HCT116 (cell line): ENCODE measurements around the gene RNF130. TPM values are rescaled to one million over a fixed set of nuclear protein-coding genes. Genes with fewer than 3 reads are reported as not detected.

ENCODE experiments used
- ATAC-seq: fragments of 200-7000 bp; cut with Tn5 transposase; 2 replicates; pipeline ENCODE4 v1.9.1; 2020; ENCODE audit warnings: mild to moderate bottlenecking, moderate library complexity
- BruUV-seq: library from RNA; stranded (reverse); fragments of 400-500 nt; replicated peaks from 2 replicates; lab custom pipeline; 2021; lab: Mats Ljungman, UMichigan
- CTCF ChIA-PET: fragments of 300-600 bp; sonication (Branson Sonifier 250); formaldehyde crosslinking; loops from one replicate; lab custom pipeline; 2021; ENCODE audit warnings: antibody characterized with exemption; lab: Charles Lee
- POLR2A ChIA-PET: fragments of 300-600, 350-600 bp; sonication (Branson Sonifier 250); formaldehyde crosslinking; loops from one replicate; lab custom pipeline; 2021; ENCODE audit warnings: antibody characterized with exemption; lab: Charles Lee
- RAD21 ChIA-PET, 2 experiments: fragments of 300-600 bp; sonication (Branson Sonifier 250); formaldehyde crosslinking; loops; one replicate each; lab custom pipeline; 2023; ENCODE audit warnings: low total read pairs in 2 of 2; ENCODE audit not compliant: uncharacterized antibody in 2 of 2, unreplicated experiment in 2 of 2, low non-redundant PET in 1 of 2; lab: Charles Lee
- DNase-seq: peaks from one replicate; pipeline ENCODE4 v3.0.0-alpha.2; 2010; ENCODE audit warnings: low read depth, low spot score
- H2AFZ ChIP-seq: fragments of 200-600 bp; shearing (Covaris generic), sonication (generic); 2 replicates; pipeline ENCODE4 v1.6.1; 2017; ENCODE audit warnings: low read depth, mixed run types, mixed read lengths, antibody characterized with exemption, low read length; ENCODE audit not compliant: poor library complexity, severe bottlenecking
- H3K27ac ChIP-seq: 2 replicates; pipeline ENCODE4 v1.5.1; 2012; ENCODE audit warnings: low read depth, low read length
- H3K27me3 ChIP-seq: fragments of 200-600 bp; sonication (generic); 2 replicates; pipeline ENCODE4 v1.6.1; 2016; ENCODE audit warnings: mixed run types, low read length, mixed read lengths; ENCODE audit not compliant: insufficient read depth
- H3K36me3 ChIP-seq, 2 experiments: fragments of 200-500 bp in 1 of 2; fragments of 200-600 bp in 1 of 2; sonication (Bioruptor generic) in 1 of 2; sonication (generic) in 1 of 2; 2 replicates each; pipeline versions ENCODE4 v1.5.1 to v1.6.1; 2014 to 2016; ENCODE audit warnings: low read length in 2 of 2, inconsistent platforms in 1 of 2, mixed read lengths in 1 of 2, mixed run types in 1 of 2; ENCODE audit not compliant: insufficient read depth in 2 of 2, control insufficient read depth in 1 of 2
- H3K4me1 ChIP-seq, 2 experiments: fragments of 200-600 bp in 1 of 2; sonication (generic) in 1 of 2; 2 replicates each; pipeline versions ENCODE4 v1.5.1 to v1.6.1; 2012 to 2017; ENCODE audit warnings: low read length in 2 of 2, inconsistent platforms in 1 of 2, mild to moderate bottlenecking in 1 of 2, mixed read lengths in 1 of 2, mixed run types in 1 of 2, moderate library complexity in 1 of 2; ENCODE audit not compliant: insufficient read depth in 2 of 2, control insufficient read depth in 1 of 2
- H3K4me2 ChIP-seq: fragments of 200-600 bp; sonication (generic); 2 replicates; pipeline ENCODE4 v1.6.1; 2017; ENCODE audit warnings: mixed run types, low read length, mixed read lengths
- H3K4me3 ChIP-seq, 2 experiments: fragments of 200-600 bp in 1 of 2; sonication (generic) in 1 of 2; replicated peaks in 1 of 2; 2 replicates each; pipeline ENCODE4 v1.5.1; 2011 to 2016; ENCODE audit warnings: low read length in 2 of 2, control low read depth in 1 of 2, low read depth in 1 of 2, mild to moderate bottlenecking in 1 of 2, mixed read lengths in 1 of 2, mixed run types in 1 of 2
- H3K79me2 ChIP-seq: fragments of 200-600 bp; sonication (generic); 2 replicates; pipeline ENCODE4 v1.6.1; 2017; ENCODE audit warnings: mild to moderate bottlenecking, mixed run types, low read length, moderate library complexity, mixed read lengths; ENCODE audit not compliant: insufficient read depth
- H3K9ac ChIP-seq: fragments of 200-600 bp; sonication (generic); 2 replicates; pipeline ENCODE4 v1.6.1; 2016; ENCODE audit warnings: low read length, mixed read lengths
- H3K9me2 ChIP-seq: fragments of 200-600 bp; sonication (generic), shearing (Covaris generic); 2 replicates; pipeline ENCODE4 v1.6.1; 2017; ENCODE audit warnings: mixed run types, mild to moderate bottlenecking, moderate library complexity; ENCODE audit not compliant: insufficient read depth
- H3K9me3 ChIP-seq, 2 experiments: fragments of 200-500 bp in 1 of 2; fragments of 200-600 bp in 1 of 2; sonication (Bioruptor generic) in 1 of 2; sonication (generic) in 1 of 2; 2 replicates each; pipeline ENCODE4 v1.6.1; 2014 to 2017; ENCODE audit warnings: low read length in 2 of 2, mixed read lengths in 2 of 2, inconsistent platforms in 1 of 2, low read depth in 1 of 2, mild to moderate bottlenecking in 1 of 2, mixed run types in 1 of 2, moderate library complexity in 1 of 2; ENCODE audit not compliant: control insufficient read depth in 1 of 2, insufficient read depth in 1 of 2
- H4K20me1 ChIP-seq: fragments of 200-600 bp; sonication (generic), shearing (Covaris generic); 2 replicates; pipeline ENCODE4 v1.6.1; 2017; ENCODE audit warnings: mixed run types, mild to moderate bottlenecking, moderate library complexity; ENCODE audit not compliant: insufficient read depth
- CBX3 ChIP-seq: IDR thresholded peaks from 2 replicates; pipeline ENCODE4 v1.6.1; 2012; ENCODE audit warnings: low read depth
- CEBPB ChIP-seq: IDR thresholded peaks from 2 replicates; pipeline ENCODE4 v1.6.1; 2012; ENCODE audit warnings: low read depth
- ELF1 ChIP-seq: IDR thresholded peaks from 2 replicates; pipeline ENCODE4 v1.6.1; 2012; ENCODE audit warnings: low read depth, borderline replicate concordance
- EZH2 ChIP-seq: fragments of 200-600 bp; sonication (generic); IDR thresholded peaks from 2 replicates; pipeline ENCODE4 v1.6.1; 2017; ENCODE audit warnings: antibody characterized with exemption, mixed run types
- JUND ChIP-seq: IDR thresholded peaks from 2 replicates; pipeline ENCODE4 v1.6.1; 2012
- POLR2A ChIP-seq: IDR thresholded peaks from 2 replicates; pipeline ENCODE4 v1.7.0; 2011; ENCODE audit warnings: borderline replicate concordance; ENCODE audit not compliant: insufficient read depth, insufficient read length; ENCODE audit errors: extremely low read depth
- RAD21 ChIP-seq: IDR thresholded peaks from 2 replicates; pipeline ENCODE4 v1.6.1; 2012; ENCODE audit warnings: low read depth, mild to moderate bottlenecking
- SRF ChIP-seq: IDR thresholded peaks from 2 replicates; pipeline ENCODE4 v1.6.1; 2012; ENCODE audit warnings: low read depth
- ZNF274 ChIP-seq: fragments of 200-500 bp; sonication (Bioruptor generic); IDR thresholded peaks from 2 replicates; pipeline ENCODE4 v1.6.1; 2014; ENCODE audit warnings: mild to moderate bottlenecking, low read depth, low read length, inconsistent platforms
- intact Hi-C: fragments of 100-400 bp; cut with micrococcal nuclease; formaldehyde crosslinking; loops from 2 replicates; pipeline ENCODE4 v1.10.0; 2022
- total RNA-seq: library from RNA; stranded (reverse); gene quantifications from one replicate; pipeline ENCODE4 v1.2.1, GENCODE V29; 2021; ENCODE audit not compliant: unreplicated experiment
- TF ChIP-seq, protein P1 (sequence below): IDR thresholded peaks from 2 replicates; pipeline ENCODE4 v1.6.1; 2012
- TF ChIP-seq, protein P2 (sequence below), 3 experiments: fragments of 200-600 bp in 1 of 3; sonication (generic) in 1 of 3; IDR thresholded peaks in 2 of 3; conservative IDR thresholded peaks in 1 of 3; 2 replicates each; pipeline ENCODE4 v1.5.1; 2012 to 2017; ENCODE audit warnings: low read depth in 2 of 3, low read length in 2 of 3, antibody characterized with exemption in 1 of 3, borderline replicate concordance in 1 of 3, control low read depth in 1 of 3, mild to moderate bottlenecking in 1 of 3, mixed read lengths in 1 of 3, mixed run types in 1 of 3, moderate library complexity in 1 of 3; ENCODE audit not compliant: insufficient read depth in 1 of 3
- TF ChIP-seq, protein P3 (sequence below): IDR thresholded peaks from 2 replicates; pipeline ENCODE4 v1.6.1; 2012

Gene RNF130
- total RNA-seq, 1 experiment from 2014 or later, result 34.9 TPM

DNA sequence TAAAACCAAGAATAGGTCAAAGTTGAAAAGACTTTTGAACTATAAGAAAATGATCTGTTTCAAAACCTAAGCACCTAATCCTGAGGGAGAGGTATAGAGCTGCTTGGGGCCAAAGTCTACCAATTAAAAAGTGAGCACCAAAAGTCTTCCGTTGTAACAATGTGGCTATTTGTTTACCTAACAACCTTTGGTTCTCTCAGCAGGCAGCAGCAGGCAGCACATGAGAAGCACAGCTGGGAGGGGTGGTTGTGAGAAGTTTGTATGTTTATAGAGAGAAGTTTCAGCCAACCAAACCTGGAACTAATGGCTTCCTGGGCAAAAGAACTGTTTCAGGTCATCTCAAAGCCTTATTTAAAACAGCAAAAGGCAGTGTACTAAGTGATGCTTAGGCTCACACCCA, 104.1 kb downstream of the RNF130 start:
- RAD21 ChIA-PET, result no interaction called here
- CTCF ChIA-PET, result no interaction called here
- TF ChIP-seq CBX3, result no peak
- TF ChIP-seq, protein P1, sequence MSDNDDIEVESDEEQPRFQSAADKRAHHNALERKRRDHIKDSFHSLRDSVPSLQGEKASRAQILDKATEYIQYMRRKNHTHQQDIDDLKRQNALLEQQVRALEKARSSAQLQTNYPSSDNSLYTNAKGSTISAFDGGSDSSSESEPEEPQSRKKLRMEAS, result no peak
- no peak for TF ChIP-seq POLR2A
- no peak for TF ChIP-seq CEBPB
- ATAC-seq, result no peak
- intact Hi-C loops, result no loop called here
- Histone ChIP-seq H3K79me2 (no peaks in the 10 kb centered on the region), H3K36me3 (peaks cover 0 to 6% of the 10 kb centered on the region in 2 experiments; a peak in 3 of 4 replicates), H3K4me1 (no peaks in the 10 kb centered on the region), H2AFZ (no peak overlapping the region), H3K4me3 (no peak overlapping the region), H3K27ac (no peak overlapping the region), H3K9me3 (no peaks in the 10 kb centered on the region), H3K9me2 (no peaks in the 10 kb centered on the region), H3K27me3 (no peaks in the 10 kb centered on the region), H3K9ac (no peak overlapping the region), H3K4me2 (no peak overlapping the region), H4K20me1 (no peaks in the 10 kb centered on the region)
- BruUV-seq, result no TSS peak
- POLR2A ChIA-PET, result no interaction called here
- no peak for DNase-seq

DNA sequence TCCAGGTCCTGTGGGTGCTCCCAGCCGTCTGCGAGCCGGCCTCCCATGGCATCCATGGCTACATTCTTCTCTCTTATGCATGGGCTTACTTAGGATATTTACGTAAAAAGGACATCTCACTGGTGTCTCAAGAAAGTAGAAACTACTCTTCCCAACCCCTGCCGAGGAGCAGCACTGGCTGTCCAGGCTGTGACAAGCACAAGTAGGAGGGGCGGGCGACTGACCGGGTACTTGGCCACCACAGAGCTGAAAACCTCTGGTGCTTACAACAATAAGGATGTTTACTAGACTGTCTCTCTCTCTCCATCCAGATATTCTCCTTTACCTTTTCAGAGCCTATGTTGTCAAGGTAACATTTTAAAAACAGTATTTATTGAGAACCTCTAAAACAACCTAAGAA, 107.5 kb downstream of the RNF130 start:
- DNase-seq (no peak), ATAC-seq (no peak)
- Histone ChIP-seq H3K9ac (no peak overlapping the region), H3K27me3 (no peaks in the 10 kb centered on the region), H3K79me2 (no peaks in the 10 kb centered on the region), H3K4me1 (no peaks in the 10 kb centered on the region), H2AFZ (no peak overlapping the region), H3K9me3 (no peaks in the 10 kb centered on the region), H3K4me3 (no peak overlapping the region), H3K9me2 (no peaks in the 10 kb centered on the region), H3K36me3 (peaks cover 0 to 6% of the 10 kb centered on the region in 2 experiments; a peak in 2 of 4 replicates), H4K20me1 (no peaks in the 10 kb centered on the region), H3K27ac (no peak overlapping the region), H3K4me2 (no peak overlapping the region)
- ChIA-PET CTCF (no interaction called here), POLR2A (no interaction called here), RAD21 (no interaction called here)
- BruUV-seq, result no TSS peak
- intact Hi-C loops, result no loop called here
- TF ChIP-seq CBX3, result no peak
- TF ChIP-seq EZH2, result no peak
- no peak for TF ChIP-seq ZNF274
- TF ChIP-seq ELF1, result no peak
- no peak for TF ChIP-seq JUND
- no peak for TF ChIP-seq SRF
- TF ChIP-seq, protein P2, sequence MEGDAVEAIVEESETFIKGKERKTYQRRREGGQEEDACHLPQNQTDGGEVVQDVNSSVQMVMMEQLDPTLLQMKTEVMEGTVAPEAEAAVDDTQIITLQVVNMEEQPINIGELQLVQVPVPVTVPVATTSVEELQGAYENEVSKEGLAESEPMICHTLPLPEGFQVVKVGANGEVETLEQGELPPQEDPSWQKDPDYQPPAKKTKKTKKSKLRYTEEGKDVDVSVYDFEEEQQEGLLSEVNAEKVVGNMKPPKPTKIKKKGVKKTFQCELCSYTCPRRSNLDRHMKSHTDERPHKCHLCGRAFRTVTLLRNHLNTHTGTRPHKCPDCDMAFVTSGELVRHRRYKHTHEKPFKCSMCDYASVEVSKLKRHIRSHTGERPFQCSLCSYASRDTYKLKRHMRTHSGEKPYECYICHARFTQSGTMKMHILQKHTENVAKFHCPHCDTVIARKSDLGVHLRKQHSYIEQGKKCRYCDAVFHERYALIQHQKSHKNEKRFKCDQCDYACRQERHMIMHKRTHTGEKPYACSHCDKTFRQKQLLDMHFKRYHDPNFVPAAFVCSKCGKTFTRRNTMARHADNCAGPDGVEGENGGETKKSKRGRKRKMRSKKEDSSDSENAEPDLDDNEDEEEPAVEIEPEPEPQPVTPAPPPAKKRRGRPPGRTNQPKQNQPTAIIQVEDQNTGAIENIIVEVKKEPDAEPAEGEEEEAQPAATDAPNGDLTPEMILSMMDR (IDR thresholded peaks at IDR 0.05 in 2 of 3, conservative IDR thresholded peaks at IDR 0.05 in 1 of 3; ENCODE audit: borderline replicate concordance in 1 of 3, insufficient read depth in 1 of 3, low read depth in 2 of 3, low read length in 2 of 3), result no peak
- TF ChIP-seq, protein P3, sequence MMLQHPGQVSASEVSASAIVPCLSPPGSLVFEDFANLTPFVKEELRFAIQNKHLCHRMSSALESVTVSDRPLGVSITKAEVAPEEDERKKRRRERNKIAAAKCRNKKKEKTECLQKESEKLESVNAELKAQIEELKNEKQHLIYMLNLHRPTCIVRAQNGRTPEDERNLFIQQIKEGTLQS, result no peak
- no peak for TF ChIP-seq RAD21
